Keratinocyte (primary cell): ENCODE results near the gene RPP21.

Experiments
- EZH2 ChIP-seq: IDR thresholded peaks from one replicate; pipeline ENCODE4 v1.6.1; 2012; ENCODE audit warnings: inconsistent platforms, mild to moderate bottlenecking, low read length, moderate library complexity
- TF ChIP-seq, protein P1 (sequence below), 3 experiments: IDR thresholded peaks in 1 of 3; conservative IDR thresholded peaks in 1 of 3; optimal IDR thresholded peaks in 1 of 3; 2 replicates in 2 of 3; 3 replicates in 1 of 3; pipeline versions ENCODE3 to v1.5.1; 2011; ENCODE audit warnings: low read length in 3 of 3, mild to moderate bottlenecking in 3 of 3, moderate library complexity in 2 of 3, control low read depth in 1 of 3, inconsistent platforms in 1 of 3; ENCODE audit not compliant: insufficient read depth in 2 of 3; ENCODE audit errors: extremely low read depth in 1 of 3

DNA sequence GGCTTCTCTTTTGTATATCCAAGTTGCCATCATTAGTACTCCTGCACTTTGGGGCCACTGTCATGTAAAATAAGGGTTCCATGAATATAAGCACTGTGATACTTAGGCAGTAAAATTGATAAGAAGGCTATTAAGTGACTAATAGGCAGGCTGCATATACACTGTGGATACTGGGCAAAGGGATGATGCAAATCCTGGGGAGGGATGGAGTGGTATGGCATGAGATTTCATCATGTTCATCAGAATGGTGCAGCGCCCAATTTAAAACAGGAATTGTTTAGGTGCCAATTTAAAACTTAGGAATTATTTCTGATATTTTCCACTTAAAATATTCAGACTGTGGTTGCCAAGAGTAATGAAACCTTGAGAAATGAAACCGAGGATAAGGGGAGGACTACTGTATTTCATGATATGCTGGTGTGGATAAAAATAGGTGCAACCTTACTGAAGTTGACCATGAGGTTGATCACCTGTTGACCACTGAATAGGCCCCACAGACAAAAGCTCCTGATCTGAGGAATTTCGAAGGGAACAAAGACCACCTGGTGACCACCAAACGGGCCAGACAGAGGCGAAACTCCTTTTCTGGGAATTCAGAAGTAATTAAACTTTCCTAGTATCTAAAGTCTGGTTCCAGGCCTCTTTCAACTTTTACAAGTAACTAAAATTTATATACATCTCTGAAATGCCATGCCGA is 23.1 kb upstream of the RPP21 start:
- TF ChIP-seq, protein P1, sequence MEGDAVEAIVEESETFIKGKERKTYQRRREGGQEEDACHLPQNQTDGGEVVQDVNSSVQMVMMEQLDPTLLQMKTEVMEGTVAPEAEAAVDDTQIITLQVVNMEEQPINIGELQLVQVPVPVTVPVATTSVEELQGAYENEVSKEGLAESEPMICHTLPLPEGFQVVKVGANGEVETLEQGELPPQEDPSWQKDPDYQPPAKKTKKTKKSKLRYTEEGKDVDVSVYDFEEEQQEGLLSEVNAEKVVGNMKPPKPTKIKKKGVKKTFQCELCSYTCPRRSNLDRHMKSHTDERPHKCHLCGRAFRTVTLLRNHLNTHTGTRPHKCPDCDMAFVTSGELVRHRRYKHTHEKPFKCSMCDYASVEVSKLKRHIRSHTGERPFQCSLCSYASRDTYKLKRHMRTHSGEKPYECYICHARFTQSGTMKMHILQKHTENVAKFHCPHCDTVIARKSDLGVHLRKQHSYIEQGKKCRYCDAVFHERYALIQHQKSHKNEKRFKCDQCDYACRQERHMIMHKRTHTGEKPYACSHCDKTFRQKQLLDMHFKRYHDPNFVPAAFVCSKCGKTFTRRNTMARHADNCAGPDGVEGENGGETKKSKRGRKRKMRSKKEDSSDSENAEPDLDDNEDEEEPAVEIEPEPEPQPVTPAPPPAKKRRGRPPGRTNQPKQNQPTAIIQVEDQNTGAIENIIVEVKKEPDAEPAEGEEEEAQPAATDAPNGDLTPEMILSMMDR (optimal IDR thresholded peaks at IDR 0.05 in 1 of 3, IDR thresholded peaks at IDR 0.05 in 1 of 3, conservative IDR thresholded peaks at IDR 0.05 in 1 of 3; ENCODE audit: extremely low read depth in 1 of 3, insufficient read depth in 2 of 3, low read length in 3 of 3) = no peak
- no peak for TF ChIP-seq EZH2
